ENCODE data around the gene RBM15.

- TF ChIP-seq CTCF (IDR thresholded peaks at IDR 0.05) (no peak), POLR2AphosphoS5 (IDR thresholded peaks at IDR 0.05; ENCODE audit: insufficient read depth in 1 of 2, low read depth in 1 of 2) (no peak)
Observed at GRCh38 chr1:110316735-110317134, 22.4 kb upstream of the RBM15 start.

Measured in vagina (tissue), 2 donors.